A549 (cell line): ENCODE measurements around the gene VSIG8. TPM values are rescaled to one million over a fixed set of nuclear protein-coding genes. Genes with fewer than 3 reads are reported as not detected.

Experiments used
- ATAC-seq, 2 experiments: fragments of 200-7000 bp in 1 of 2; fragments of >200 bp in 1 of 2; cut with Nextera tagmentation in 1 of 2; cut with Tn5 transposase in 1 of 2; 3 replicates each; pipeline versions ENCODE4 v1.8.0 to v1.9.1; 2018 to 2020; ENCODE audit warnings: mild to moderate bottlenecking in 1 of 2, moderate library complexity in 1 of 2
- CTCF ChIA-PET: fragments of 300-600 bp; sonication (Branson Sonifier 250); formaldehyde crosslinking; extraction: SDS; loops from one replicate; lab custom pipeline; 2021; ENCODE audit warnings: antibody characterized with exemption, inconsistent platforms; lab: Yijun Ruan, JAX
- POLR2A ChIA-PET: fragments of 350-600 bp; formaldehyde crosslinking; extraction: SDS; loops from one replicate; lab custom pipeline; 2021; ENCODE audit warnings: antibody characterized with exemption, inconsistent platforms; lab: Yijun Ruan, JAX
- DNase-seq, 2 experiments: peaks; one replicate each; pipeline versions ENCODE4 v3.0.0 to v3.0.0-alpha.2; 2011 to 2016; ENCODE audit warnings: low read depth in 1 of 2, low spot score in 1 of 2
- FAIRE-seq: peaks from 2 replicates; lab custom pipeline; 2011; peaks lifted over from hg19 to GRCh38; lab: Jason Lieb, UNC
- H3K27ac ChIP-seq, 2 experiments: fragments of >200 bp; sonication (Bioruptor Twin); formaldehyde crosslinking; 3 replicates each; pipeline ENCODE4 v1.5.1; 2016 to 2017
- H3K4me1 ChIP-seq: fragments of >200 bp; sonication (Bioruptor Twin); formaldehyde crosslinking; 3 replicates; pipeline ENCODE4 v1.6.1; 2016
- H3K4me2 ChIP-seq: fragments of >200 bp; sonication (Bioruptor Twin); formaldehyde crosslinking; 3 replicates; pipeline ENCODE4 v1.6.1; 2016
- H3K4me3 ChIP-seq: fragments of >200 bp; sonication (Bioruptor Twin); formaldehyde crosslinking; 3 replicates; pipeline ENCODE4 v1.5.1; 2016
- H3K9me3 ChIP-seq: fragments of >200 bp; sonication (Bioruptor Twin); formaldehyde crosslinking; 3 replicates; pipeline ENCODE4 v1.6.1; 2016
- BCL3 ChIP-seq: fragments of >200 bp; sonication (Bioruptor Twin); formaldehyde crosslinking; IDR thresholded peaks from 3 replicates; pipeline ENCODE4 v1.6.1; 2016
- CBX2 ChIP-seq: fragments of 200-600 bp; sonication (generic); IDR thresholded peaks from 2 replicates; pipeline ENCODE4 v1.6.1; 2016; ENCODE audit warnings: low read depth, mild to moderate bottlenecking, borderline replicate concordance
- CHD4 ChIP-seq: fragments of 200-600 bp; sonication (generic); IDR thresholded peaks from 2 replicates; pipeline ENCODE4 v1.6.1; 2016; ENCODE audit warnings: antibody characterized with exemption, mild to moderate bottlenecking, borderline replicate concordance
- EHF ChIP-seq: fragments of 250-450 bp; sonication (Bioruptor Pico); IDR thresholded peaks from 2 replicates; pipeline ENCODE4 v1.5.0; 2020; ENCODE audit warnings: mild to moderate bottlenecking
- EHMT2 ChIP-seq: fragments of 200-600 bp; sonication (generic); IDR thresholded peaks from 2 replicates; pipeline ENCODE4 v1.6.1; 2016; ENCODE audit warnings: antibody characterized with exemption, low read depth, mild to moderate bottlenecking, moderate library complexity
- GATA3 ChIP-seq: IDR thresholded peaks from 2 replicates; pipeline ENCODE4 v1.6.1; 2012; ENCODE audit warnings: borderline replicate concordance
- HDAC2 ChIP-seq: fragments of 200-600 bp; sonication (generic); IDR thresholded peaks from 2 replicates; pipeline ENCODE4 v1.6.1; 2016
- HOXA7 ChIP-seq: fragments of 250-450 bp; sonication (Bioruptor Pico); IDR thresholded peaks from 2 replicates; pipeline ENCODE4 v1.5.0; 2020; ENCODE audit warnings: mild to moderate bottlenecking, moderate library complexity
- JUNB ChIP-seq: fragments of >200 bp; sonication (Bioruptor Twin); formaldehyde crosslinking; IDR thresholded peaks from 2 replicates; pipeline ENCODE4 v1.6.1; 2016
- KDM5A ChIP-seq: fragments of 200-600 bp; sonication (generic); IDR thresholded peaks from 2 replicates; pipeline ENCODE4 v1.6.1; 2016; ENCODE audit warnings: antibody characterized with exemption, mild to moderate bottlenecking
- PHF8 ChIP-seq: fragments of 200-600 bp; sonication (generic); IDR thresholded peaks from 2 replicates; pipeline ENCODE4 v1.6.1; 2016; ENCODE audit warnings: low read depth, mild to moderate bottlenecking, antibody characterized with exemption, moderate library complexity, borderline replicate concordance
- RCOR1 ChIP-seq: fragments of 150-350 bp; IDR thresholded peaks from 2 replicates; pipeline ENCODE4 v1.6.1; 2014; ENCODE audit warnings: antibody characterized with exemption, low read length, low read depth
- REST ChIP-seq: fragments of 200-600 bp; sonication (generic); IDR thresholded peaks from 2 replicates; pipeline ENCODE4 v1.6.1; 2016; ENCODE audit warnings: antibody characterized with exemption, mild to moderate bottlenecking, moderate library complexity
- RNF2 ChIP-seq: fragments of 200-600 bp; sonication (generic); IDR thresholded peaks from 2 replicates; pipeline ENCODE4 v1.6.1; 2016; ENCODE audit warnings: low read depth, mild to moderate bottlenecking, antibody characterized with exemption, moderate library complexity, borderline replicate concordance
- SREBF2 ChIP-seq: fragments of 450-650 bp; IDR thresholded peaks from 2 replicates; pipeline ENCODE4 v1.6.1; 2014; ENCODE audit warnings: mild to moderate bottlenecking, moderate library complexity
- ZFP36 ChIP-seq: fragments of 450-650 bp; IDR thresholded peaks from 2 replicates; pipeline ENCODE4 v1.6.1; 2014; ENCODE audit warnings: borderline replicate concordance; ENCODE audit not compliant: partially characterized antibody
- ZNF302 ChIP-seq: fragments of 250-450 bp; sonication (Bioruptor Pico); IDR thresholded peaks from 2 replicates; pipeline ENCODE4 v1.9.0; 2021; ENCODE audit warnings: inconsistent platforms, mild to moderate bottlenecking, moderate library complexity
- WGBS: methylation state at CpG from one replicate; pipeline ENCODE4 v1.1.6; 2017; ENCODE audit errors: missing lambda C conversion rate; 5-methylcytosine and 5-hydroxymethylcytosine counted together
- polyA plus RNA-seq, 4 experiments: library from polyadenylated mRNA; depleted of rRNA in 3 of 4; stranded (reverse); fragments of >200 nt; fragmentation: RNase III in 1 of 4; extraction: RNeasy Plus Mini Kit Qiagen cat#74134 plus additional on column Dnase treatment in 1 of 4; gene quantifications; 2 replicates in 3 of 4; 3 replicates in 1 of 4; pipeline ENCODE4 v1.2.3, GENCODE V29; 2011 to 2017
- TF ChIP-seq, protein P1 (sequence below): fragments of >200 bp; sonication (Bioruptor Twin); formaldehyde crosslinking; IDR thresholded peaks from 3 replicates; pipeline ENCODE4 v1.5.1; 2016

VSIG8 gene
- polyA plus RNA-seq, 2 of the 4 experiments (the other 2 are of a cell fraction): 0.04 to 0.09 TPM

DNA sequence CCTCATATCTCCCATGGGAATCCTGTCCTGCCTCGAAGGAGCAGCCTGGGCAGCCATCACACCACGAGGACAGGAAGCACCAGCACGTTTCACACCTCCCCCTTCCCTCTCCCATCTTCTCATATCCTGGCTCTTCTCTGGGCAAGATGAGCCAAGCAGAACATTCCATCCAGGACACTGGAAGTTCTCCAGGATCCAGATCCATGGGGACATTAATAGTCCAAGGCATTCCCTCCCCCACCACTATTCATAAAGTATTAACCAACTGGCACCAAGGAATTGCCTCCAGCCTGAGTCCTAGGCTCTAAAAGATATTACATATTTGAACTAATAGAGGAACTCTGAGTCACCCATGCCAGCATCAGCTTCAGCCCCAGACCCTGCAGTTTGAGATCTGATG lies 27.1 kb downstream of the VSIG8 start:
- WGBS: 5% methylated on average over 3 of the region's 3 CpGs
- Histone ChIP-seq H3K4me2 (no peak overlapping the region), H3K4me3 (no peak overlapping the region), H3K27ac (no peak overlapping the region), H3K4me1 (no peaks in the 10 kb centered on the region), H3K9me3 (no peaks in the 10 kb centered on the region)
- ChIA-PET POLR2A (no interaction called here), CTCF (interaction anchor here (1.0 to 4.6 kb wide), 3 partner anchors 33 to 59 kb away, joined by 3 to 31 read pairs (median 5); no protein-coding TSS in a partner anchor)
- ATAC-seq (no peak), DNase-seq (no peak), FAIRE-seq (no peak)
- TF ChIP-seq EHF (no peak), RCOR1 (no peak), RNF2 (no peak), BCL3 (no peak), ZFP36 (no peak), KDM5A (no peak), REST (no peak), GATA3 (no peak), HDAC2 (no peak), PHF8 (no peak), SREBF2 (no peak), CHD4 (no peak), JUNB (no peak), HOXA7 (CRISPR knock-in tag) (no peak), CBX2 (no peak), EHMT2 (no peak)
- TF ChIP-seq, protein P1, sequence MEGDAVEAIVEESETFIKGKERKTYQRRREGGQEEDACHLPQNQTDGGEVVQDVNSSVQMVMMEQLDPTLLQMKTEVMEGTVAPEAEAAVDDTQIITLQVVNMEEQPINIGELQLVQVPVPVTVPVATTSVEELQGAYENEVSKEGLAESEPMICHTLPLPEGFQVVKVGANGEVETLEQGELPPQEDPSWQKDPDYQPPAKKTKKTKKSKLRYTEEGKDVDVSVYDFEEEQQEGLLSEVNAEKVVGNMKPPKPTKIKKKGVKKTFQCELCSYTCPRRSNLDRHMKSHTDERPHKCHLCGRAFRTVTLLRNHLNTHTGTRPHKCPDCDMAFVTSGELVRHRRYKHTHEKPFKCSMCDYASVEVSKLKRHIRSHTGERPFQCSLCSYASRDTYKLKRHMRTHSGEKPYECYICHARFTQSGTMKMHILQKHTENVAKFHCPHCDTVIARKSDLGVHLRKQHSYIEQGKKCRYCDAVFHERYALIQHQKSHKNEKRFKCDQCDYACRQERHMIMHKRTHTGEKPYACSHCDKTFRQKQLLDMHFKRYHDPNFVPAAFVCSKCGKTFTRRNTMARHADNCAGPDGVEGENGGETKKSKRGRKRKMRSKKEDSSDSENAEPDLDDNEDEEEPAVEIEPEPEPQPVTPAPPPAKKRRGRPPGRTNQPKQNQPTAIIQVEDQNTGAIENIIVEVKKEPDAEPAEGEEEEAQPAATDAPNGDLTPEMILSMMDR: no peak

DNA sequence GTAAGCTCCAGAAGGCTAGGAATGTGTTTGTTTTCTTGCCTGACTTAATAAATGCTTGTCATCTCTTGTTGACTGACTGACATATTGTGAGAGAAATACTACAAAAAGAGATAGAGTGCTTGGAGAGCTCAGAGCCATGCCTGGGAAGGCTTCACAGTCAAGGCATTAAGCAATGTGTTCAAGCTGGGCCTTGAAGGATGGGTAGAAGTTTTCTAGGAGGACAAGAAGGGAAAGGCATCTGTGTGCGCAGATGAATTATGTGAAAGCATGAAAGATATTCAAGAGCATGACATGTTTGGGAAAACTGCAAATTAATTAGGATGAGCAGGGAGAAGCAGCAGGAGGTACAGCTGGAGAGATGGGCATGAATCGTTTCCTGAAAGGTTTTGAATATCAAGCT lies 30.1 kb downstream of the VSIG8 start:
- H3K4me3 ChIP-seq: no peak overlapping the region
- no peaks in the 10 kb centered on the region for H3K9me3 ChIP-seq
- H3K4me2 ChIP-seq: no peak overlapping the region
- H3K4me1 ChIP-seq: no peaks in the 10 kb centered on the region
- no peak for TF ChIP-seq ZNF302 (CRISPR knock-in tag)
- 74% methylated on average over 2 of the region's 2 CpGs for WGBS
- FAIRE-seq: no peak
- DNase-seq: no peak
- ChIA-PET CTCF (interaction anchor here (0.7 to 8.9 kb wide), 8 partner anchors 9 to 700 kb away, joined by 3 to 55 read pairs (median 3); no protein-coding TSS in a partner anchor), POLR2A (no interaction called here)
- no peak overlapping the region for H3K27ac ChIP-seq
- no peak for ATAC-seq
